Uterus (tissue), 2 donors: ENCODE results near the gene REELD1.

Source experiments
- CTCF ChIP-seq, 4 experiments: fragments of 200-600 bp in 2 of 4; fragments of 450-650 bp in 2 of 4; sonication (generic) in 2 of 4; IDR thresholded peaks; one replicate each; pipeline ENCODE4 v1.5.1; 2016 to 2019; ENCODE audit warnings: antibody characterized with exemption in 4 of 4, mild to moderate bottlenecking in 2 of 4, moderate library complexity in 1 of 4
- POLR2A ChIP-seq, 2 donors: fragments of 450-650 bp; IDR thresholded peaks; one replicate each; pipeline ENCODE4 v1.6.1; 2016; ENCODE audit warnings: antibody characterized with exemption in 2 of 2, mild to moderate bottlenecking in 1 of 2, moderate library complexity in 1 of 2

- peak in 2 of 4 experiments; percentile 9 to 27 for TF ChIP-seq CTCF (IDR thresholded peaks at IDR 0.05)
- TF ChIP-seq POLR2A (IDR thresholded peaks at IDR 0.05) = peak; percentile 35 to 75
These were observed 38.5 kb upstream of the REELD1 start, which contains the start of gene LSM6 for GRCh38 chr4:146175541-146176453.
